Glutamatergic neuron (in vitro differentiated cells): ENCODE data around the gene MLST8. TPM values are rescaled to one million over a fixed set of nuclear protein-coding genes. Genes with fewer than 3 reads are reported as not detected.

ENCODE experiments used
- DNase-seq: peaks from one replicate; pipeline ENCODE4 v3.0.0; 2022
- H3K27ac Mint-ChIP-seq: one replicate; pipeline ENCODE4 v1.8.0; 2020; ENCODE audit warnings: mild to moderate bottlenecking, mixed read lengths, inconsistent platforms; ENCODE audit not compliant: unreplicated experiment
- H3K27me3 Mint-ChIP-seq: one replicate; pipeline ENCODE4 v1.8.0; 2020; ENCODE audit warnings: mild to moderate bottlenecking, moderate library complexity, mixed read lengths, inconsistent platforms; ENCODE audit not compliant: unreplicated experiment
- H3K36me3 Mint-ChIP-seq: one replicate; pipeline ENCODE4 v1.8.0; 2020; ENCODE audit warnings: mild to moderate bottlenecking, mixed read lengths, inconsistent platforms; ENCODE audit not compliant: unreplicated experiment
- H3K4me1 Mint-ChIP-seq: one replicate; pipeline ENCODE4 v1.8.0; 2020; ENCODE audit warnings: mild to moderate bottlenecking, low read depth, mixed read lengths, inconsistent platforms; ENCODE audit not compliant: unreplicated experiment
- H3K4me3 Mint-ChIP-seq: one replicate; pipeline ENCODE4 v1.8.0; 2020; ENCODE audit warnings: mild to moderate bottlenecking, mixed read lengths, inconsistent platforms; ENCODE audit not compliant: unreplicated experiment
- H3K9me3 Mint-ChIP-seq: one replicate; pipeline ENCODE4 v1.8.0; 2020; ENCODE audit warnings: mild to moderate bottlenecking, moderate library complexity, mixed read lengths, inconsistent platforms; ENCODE audit not compliant: unreplicated experiment
- CTCF ChIP-seq: fragments of 200-600 bp; sonication (generic); IDR thresholded peaks from one replicate; pipeline ENCODE4 v1.5.0; 2021; ENCODE audit not compliant: partially characterized antibody, unreplicated experiment
- total RNA-seq: library from RNA; stranded (reverse); fragmentation: NEBNext Ultra II Directional; extraction: Animal tissue kit (Norgen Biotek cat#: 25700); gene quantifications from one replicate; pipeline ENCODE4 v1.2.1, GENCODE V29; 2021; ENCODE audit not compliant: unreplicated experiment

The MLST8 gene
- total RNA-seq, 1 donor from 2014 or later = 57.9 TPM

- H3K4me3 Mint-ChIP-seq = no peak overlapping the region
- no peak for DNase-seq
- no peak for TF ChIP-seq CTCF
- H3K27ac Mint-ChIP-seq = no peak overlapping the region
- H3K4me1 Mint-ChIP-seq = peaks cover 1% of the 10 kb centered on the region
- H3K27me3 Mint-ChIP-seq = no peaks in the 10 kb centered on the region
- H3K36me3 Mint-ChIP-seq = no peaks in the 10 kb centered on the region
- H3K9me3 Mint-ChIP-seq = peaks cover 5% of the 10 kb centered on the region
These were observed 20.3 kb upstream of the MLST8 start for GRCh38 chr16:2184962-2185361.

GRCh38 chr16:2186064-2186463 lies 19.2 kb upstream of the MLST8 start:
- H3K36me3 Mint-ChIP-seq = no peaks in the 10 kb centered on the region
- DNase-seq = no peak
- H3K4me3 Mint-ChIP-seq = no peak overlapping the region
- H3K27me3 Mint-ChIP-seq = no peaks in the 10 kb centered on the region
- no peak for TF ChIP-seq CTCF
- H3K9me3 Mint-ChIP-seq = peaks cover 5% of the 10 kb centered on the region
- H3K4me1 Mint-ChIP-seq = peaks cover 1% of the 10 kb centered on the region
- H3K27ac Mint-ChIP-seq = no peak overlapping the region

- no peak overlapping the region for H3K27ac Mint-ChIP-seq
- H3K36me3 Mint-ChIP-seq = no peaks in the 10 kb centered on the region
These were observed 18.7 kb upstream of the MLST8 start for GRCh38 chr16:2186505-2186904.

GRCh38 chr16:2187212-2187611 lies 18.0 kb upstream of the MLST8 start:
- Mint-ChIP-seq H3K27me3 (peaks cover 3% of the 10 kb centered on the region), H3K27ac (no peak overlapping the region), H3K9me3 (peaks cover 4% of the 10 kb centered on the region), H3K4me3 (no peak overlapping the region), H3K4me1 (no peaks in the 10 kb centered on the region), H3K36me3 (no peaks in the 10 kb centered on the region)
- DNase-seq = no peak
- no peak for TF ChIP-seq CTCF

More at GRCh38 chr16:2186505-2186904, 18.7 kb upstream of the MLST8 start:
- Mint-ChIP-seq H3K4me3 (no peak overlapping the region), H3K27me3 (peaks cover 2% of the 10 kb centered on the region), H3K9me3 (peaks cover 5% of the 10 kb centered on the region), H3K4me1 (peaks cover 1% of the 10 kb centered on the region)
- TF ChIP-seq CTCF = no peak
- DNase-seq = no peak

- H3K27ac Mint-ChIP-seq = no peak overlapping the region
- peaks cover 5% of the 10 kb centered on the region for H3K27me3 Mint-ChIP-seq
- no peak for TF ChIP-seq CTCF
- H3K4me3 Mint-ChIP-seq = no peak overlapping the region
- H3K9me3 Mint-ChIP-seq = peaks cover 5% of the 10 kb centered on the region
- no peak for DNase-seq
- no peaks in the 10 kb centered on the region for H3K36me3 Mint-ChIP-seq
- no peaks in the 10 kb centered on the region for H3K4me1 Mint-ChIP-seq
These were observed 16.9 kb upstream of the MLST8 start for GRCh38 chr16:2188395-2188794.
